MCF 10A (cell line): ENCODE measurements around the gene CPA5. TPM values are rescaled to one million over a fixed set of nuclear protein-coding genes. Genes with fewer than 3 reads are reported as not detected.

Experiments
- BruUV-seq: library from RNA; stranded (reverse); fragments of 400-500 nt; replicated peaks from 2 replicates; lab custom pipeline; 2021; lab: Mats Ljungman, UMichigan
- CTCF ChIA-PET: fragments of 300-600 bp; sonication (Branson Sonifier 250); formaldehyde crosslinking; extraction: SDS; loops from one replicate; lab custom pipeline; 2021; ENCODE audit warnings: antibody characterized with exemption, inconsistent platforms; lab: Yijun Ruan, JAX
- POLR2A ChIA-PET: fragments of 300-600, 350-650 bp; sonication (Branson Sonifier 250); formaldehyde crosslinking; extraction: SDS; loops from one replicate; lab custom pipeline; 2020; ENCODE audit warnings: antibody characterized with exemption, inconsistent platforms; lab: Yijun Ruan, JAX
- DNase-seq: peaks from one replicate; pipeline ENCODE4 v3.0.0-alpha.2; 2018; ENCODE audit not compliant: unreplicated experiment
- H3K27ac Mint-ChIP-seq: one replicate; pipeline ENCODE4 v1.8.0; 2022; ENCODE audit warnings: mild to moderate bottlenecking, low read depth, mixed read lengths; ENCODE audit not compliant: unreplicated experiment
- H3K27me3 Mint-ChIP-seq: one replicate; pipeline ENCODE4 v1.8.0; 2022; ENCODE audit warnings: mixed read lengths; ENCODE audit not compliant: insufficient read depth, unreplicated experiment
- H3K36me3 Mint-ChIP-seq: one replicate; pipeline ENCODE4 v1.8.0; 2022; ENCODE audit warnings: mild to moderate bottlenecking, moderate library complexity, mixed read lengths; ENCODE audit not compliant: insufficient read depth, unreplicated experiment
- H3K4me1 Mint-ChIP-seq: one replicate; pipeline ENCODE4 v1.8.0; 2022; ENCODE audit warnings: mixed read lengths; ENCODE audit not compliant: insufficient read depth, unreplicated experiment
- H3K4me3 Mint-ChIP-seq: one replicate; pipeline ENCODE4 v1.8.0; 2022; ENCODE audit warnings: mild to moderate bottlenecking, moderate library complexity, mixed read lengths; ENCODE audit not compliant: unreplicated experiment
- H3K9me3 Mint-ChIP-seq: one replicate; pipeline ENCODE4 v1.8.0; 2022; ENCODE audit warnings: mixed read lengths; ENCODE audit not compliant: unreplicated experiment
- intact Hi-C: fragments of 100-400 bp; cut with micrococcal nuclease; formaldehyde crosslinking; loops from 2 replicates; pipeline ENCODE4 v1.14.1; 2022
- total RNA-seq: library from RNA; stranded (reverse); gene quantifications from 2 replicates; pipeline ENCODE4 v1.2.3, GENCODE V29; 2022
- TF ChIP-seq, protein P1 (sequence below): fragments of 200-600 bp; IDR thresholded peaks from one replicate; pipeline ENCODE4 v1.8.0; 2022; ENCODE audit warnings: antibody characterized with exemption, mild to moderate bottlenecking; ENCODE audit not compliant: unreplicated experiment

Gene CPA5
- total RNA-seq, 1 experiment from 2014 or later: 0.42 TPM

GRCh38 chr7:130380861-130381455 lies 36.3 kb downstream of the CPA5 start:
- no TSS peak for BruUV-seq
- Mint-ChIP-seq H3K27ac (no peak overlapping the region), H3K4me1 (no peaks in the 10 kb centered on the region), H3K9me3 (no peaks in the 10 kb centered on the region), H3K4me3 (no peak overlapping the region), H3K36me3 (no peaks in the 10 kb centered on the region), H3K27me3 (no peaks in the 10 kb centered on the region)
- intact Hi-C loops: no loop called here
- CTCF ChIA-PET: interaction anchor here (1.1 kb wide), 1 partner anchor 23 kb away, joined by 3 read pairs; no protein-coding TSS in a partner anchor
- POLR2A ChIA-PET: no interaction called here
- DNase-seq: no peak
- TF ChIP-seq, protein P1, sequence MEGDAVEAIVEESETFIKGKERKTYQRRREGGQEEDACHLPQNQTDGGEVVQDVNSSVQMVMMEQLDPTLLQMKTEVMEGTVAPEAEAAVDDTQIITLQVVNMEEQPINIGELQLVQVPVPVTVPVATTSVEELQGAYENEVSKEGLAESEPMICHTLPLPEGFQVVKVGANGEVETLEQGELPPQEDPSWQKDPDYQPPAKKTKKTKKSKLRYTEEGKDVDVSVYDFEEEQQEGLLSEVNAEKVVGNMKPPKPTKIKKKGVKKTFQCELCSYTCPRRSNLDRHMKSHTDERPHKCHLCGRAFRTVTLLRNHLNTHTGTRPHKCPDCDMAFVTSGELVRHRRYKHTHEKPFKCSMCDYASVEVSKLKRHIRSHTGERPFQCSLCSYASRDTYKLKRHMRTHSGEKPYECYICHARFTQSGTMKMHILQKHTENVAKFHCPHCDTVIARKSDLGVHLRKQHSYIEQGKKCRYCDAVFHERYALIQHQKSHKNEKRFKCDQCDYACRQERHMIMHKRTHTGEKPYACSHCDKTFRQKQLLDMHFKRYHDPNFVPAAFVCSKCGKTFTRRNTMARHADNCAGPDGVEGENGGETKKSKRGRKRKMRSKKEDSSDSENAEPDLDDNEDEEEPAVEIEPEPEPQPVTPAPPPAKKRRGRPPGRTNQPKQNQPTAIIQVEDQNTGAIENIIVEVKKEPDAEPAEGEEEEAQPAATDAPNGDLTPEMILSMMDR: no peak

GRCh38 chr7:130381468-130382312 lies 37.1 kb downstream of the CPA5 start:
- Mint-ChIP-seq H3K36me3 (no peaks in the 10 kb centered on the region), H3K4me1 (no peaks in the 10 kb centered on the region), H3K4me3 (no peak overlapping the region), H3K9me3 (no peaks in the 10 kb centered on the region), H3K27me3 (no peaks in the 10 kb centered on the region), H3K27ac (no peak overlapping the region)
- TF ChIP-seq, protein P1: no peak
- ChIA-PET CTCF (interaction anchor here (1.1 kb wide), 1 partner anchor 22 kb away, joined by 3 read pairs; no protein-coding TSS in a partner anchor), POLR2A (interaction anchor here (0.6 kb wide), 2 partner anchors 50 to 181 kb away, joined by 3 read pairs; no protein-coding TSS in a partner anchor)
- intact Hi-C loops: no loop called here
- no peak for DNase-seq
- no TSS peak for BruUV-seq

DNA sequence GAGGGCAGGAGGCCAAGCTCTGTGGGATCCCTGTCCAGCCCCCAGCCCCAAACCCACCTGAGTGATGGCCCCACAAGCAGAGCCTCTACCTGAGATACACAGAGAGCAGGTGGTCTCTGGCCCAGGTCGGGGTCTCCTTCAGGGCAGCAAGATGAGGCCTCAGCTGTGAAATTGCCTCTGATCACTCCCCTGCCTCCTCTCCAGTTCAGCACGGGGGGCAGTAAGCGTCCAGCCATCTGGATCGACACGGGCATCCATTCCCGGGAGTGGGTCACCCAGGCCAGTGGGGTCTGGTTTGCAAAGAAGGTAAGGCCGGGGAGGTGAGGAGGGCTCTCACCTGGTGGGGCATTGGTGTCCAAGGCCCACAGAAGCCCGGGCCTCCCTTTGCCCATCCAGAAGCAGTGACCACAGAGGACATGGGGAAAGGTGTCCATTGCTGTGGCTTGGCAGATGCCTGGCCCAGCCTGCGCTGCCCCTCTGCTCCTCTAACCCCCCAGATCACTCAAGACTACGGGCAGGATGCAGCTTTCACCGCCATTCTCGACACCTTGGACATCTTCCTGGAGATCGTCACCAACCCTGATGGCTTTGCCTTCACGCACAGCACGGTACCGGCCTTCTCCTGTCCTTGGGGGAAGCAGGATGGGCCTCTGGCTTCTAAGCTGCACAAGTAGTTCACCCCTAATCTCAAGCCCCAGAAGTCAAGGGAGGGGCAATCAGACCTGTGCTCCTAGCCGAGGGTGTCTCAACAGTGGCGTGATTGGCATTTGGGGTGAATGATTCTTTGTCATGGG lies 38.8 kb downstream of the CPA5 start:
- TF ChIP-seq, protein P1: no peak
- BruUV-seq: no TSS peak
- H3K36me3 Mint-ChIP-seq: no peaks in the 10 kb centered on the region
- ChIA-PET CTCF (no interaction called here), POLR2A (no interaction called here)
- H3K27ac Mint-ChIP-seq: no peak overlapping the region
- DNase-seq: no peak
- no peaks in the 10 kb centered on the region for H3K4me1 Mint-ChIP-seq
- H3K4me3 Mint-ChIP-seq: no peak overlapping the region
- H3K27me3 Mint-ChIP-seq: no peaks in the 10 kb centered on the region
- intact Hi-C loops: no loop called here
- no peaks in the 10 kb centered on the region for H3K9me3 Mint-ChIP-seq

DNA sequence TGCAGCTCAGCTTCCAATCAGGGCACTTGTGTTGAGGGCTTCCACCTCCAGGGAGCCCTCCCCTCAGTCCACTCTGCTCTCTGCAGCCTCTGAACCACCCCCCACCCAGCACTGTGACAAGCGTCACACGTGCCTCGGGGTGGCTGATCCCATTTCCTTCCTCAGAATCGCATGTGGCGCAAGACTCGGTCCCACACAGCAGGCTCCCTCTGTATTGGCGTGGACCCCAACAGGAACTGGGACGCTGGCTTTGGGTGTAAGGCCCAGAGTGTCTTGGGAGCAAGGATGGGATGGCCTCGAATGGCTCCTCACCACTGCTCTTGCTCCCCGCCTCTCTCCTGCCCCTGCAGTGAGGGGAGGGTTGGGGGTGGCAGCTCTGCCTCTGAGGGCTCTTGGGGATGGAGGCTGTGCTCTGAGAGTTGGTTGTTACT lies 39.8 kb downstream of the CPA5 start:
- Mint-ChIP-seq H3K27me3 (no peaks in the 10 kb centered on the region), H3K4me3 (no peak overlapping the region), H3K4me1 (no peaks in the 10 kb centered on the region), H3K27ac (no peak overlapping the region), H3K36me3 (no peaks in the 10 kb centered on the region), H3K9me3 (no peaks in the 10 kb centered on the region)
- CTCF ChIA-PET: no interaction called here
- DNase-seq: no peak
- POLR2A ChIA-PET: no interaction called here
- intact Hi-C loops: no loop called here
- TF ChIP-seq, protein P1: no peak
- no TSS peak for BruUV-seq
